Measurements from ENCODE around the gene LEAP2. TPM values are rescaled to one million over a fixed set of nuclear protein-coding genes. Genes with fewer than 3 reads are reported as not detected.

LEAP2 gene
- total RNA-seq (1 to 10 TPM; 2.7 to 3.6 TPM), polyA plus RNA-seq (0.93 TPM)

- Histone ChIP-seq H3K4me3 (ENCODE audit: low read length) (no peak within 1 kb of the TSS), H3K36me3 (ENCODE audit: insufficient read depth, low read length) (no peaks in the 10 kb centered on the region), H3K27me3 (ENCODE audit: insufficient read depth, low read length, poor library complexity, severe bottlenecking) (no peaks in the 10 kb centered on the region), H3K27ac (ENCODE audit: low read depth, low read length) (no peak within 1 kb of the TSS), H3K9me3 (ENCODE audit: low read length) (no peaks in the 10 kb centered on the region), H3K4me1 (ENCODE audit: insufficient read depth, low read length) (no peaks in the 10 kb centered on the region)
- Mint-ChIP-seq H3K9me3 (no peaks in the 10 kb centered on the region), H3K27ac (peak within 1 kb of the TSS; percentile 8 to 73 (median 55)), H3K4me1 (peaks cover 6 to 10% (median 6%) of the 10 kb centered on the region in 3 donors), H3K36me3 (peaks cover 0 to 67% (median 5%) of the 10 kb centered on the region in 3 donors), H3K4me3 (no peak within 1 kb of the TSS), H3K27me3 (no peaks in the 10 kb centered on the region)
- DNase-seq = no peak
- CTCF ChIA-PET = interaction anchor here (2.1 kb wide), 1 partner anchor 44 kb away, joined by 7 read pairs; the partner anchor contains the start of gene SHROOM1
- POLR2A ChIA-PET = no interaction called here
Observed at GRCh38 chr5:132873119-132873929, at the start of gene LEAP2. LEAP2 (plus strand) TSS chr5:132873668; CDS start chr5:132873695, 27 bp downstream.

GRCh38 chr5:132824426-132824825, 49.0 kb upstream of the LEAP2 start:
- H3K36me3 Mint-ChIP-seq = no peaks in the 10 kb centered on the region
- peaks cover 0 to 17% (median 10%) of the 10 kb centered on the region in 3 donors for H3K4me1 Mint-ChIP-seq
- H3K36me3 ChIP-seq (ENCODE audit: insufficient read depth, low read length) = no peaks in the 10 kb centered on the region
- H3K4me1 ChIP-seq (ENCODE audit: insufficient read depth, low read length) = peaks cover 11% of the 10 kb centered on the region
- no peak overlapping the region for H3K4me3 ChIP-seq (ENCODE audit: low read length)
- POLR2A ChIA-PET = no interaction called here
- H3K27ac Mint-ChIP-seq = no peak overlapping the region
- DNase-seq = no peak
- no peaks in the 10 kb centered on the region for H3K9me3 Mint-ChIP-seq
- peaks cover 28% of the 10 kb centered on the region for H3K27me3 ChIP-seq (ENCODE audit: insufficient read depth, low read length, poor library complexity, severe bottlenecking)
- H3K4me3 Mint-ChIP-seq = peak overlapping the region in 4 of 7 donors; percentile 26 to 46 (median 36)
- peaks cover 47 to 54% of the 10 kb centered on the region in 2 donors for H3K27me3 Mint-ChIP-seq
- no peak overlapping the region for H3K27ac ChIP-seq (ENCODE audit: low read depth, low read length)
- CTCF ChIA-PET = interaction anchor here (0.7 kb wide), 1 partner anchor 10 kb away, joined by 3 read pairs; no protein-coding TSS in a partner anchor
- H3K9me3 ChIP-seq (ENCODE audit: low read length) = no peaks in the 10 kb centered on the region

- Histone ChIP-seq H3K4me1 (ENCODE audit: insufficient read depth, low read length) (peaks cover 5% of the 10 kb centered on the region), H3K9me3 (ENCODE audit: low read length) (no peaks in the 10 kb centered on the region), H3K36me3 (ENCODE audit: insufficient read depth, low read length) (no peaks in the 10 kb centered on the region), H3K4me3 (ENCODE audit: low read length) (no peak overlapping the region), H3K27ac (ENCODE audit: low read depth, low read length) (no peak overlapping the region), H3K27me3 (ENCODE audit: insufficient read depth, low read length, poor library complexity, severe bottlenecking) (peaks cover 28% of the 10 kb centered on the region)
- CTCF ChIA-PET = interaction anchor here (0.7 kb wide), 2 partner anchors 11 to 40 kb away, joined by 3 read pairs; no protein-coding TSS in a partner anchor
- POLR2A ChIA-PET = no interaction called here
- H3K36me3 Mint-ChIP-seq = peaks cover 0 to 1% (median 0%) of the 10 kb centered on the region in 3 donors
- H3K4me3 Mint-ChIP-seq = peak overlapping the region in 5 of 7 donors; percentile 26 to 46 (median 39)
- H3K27ac Mint-ChIP-seq = no peak overlapping the region
- DNase-seq = no peak
- peaks cover 46 to 53% of the 10 kb centered on the region in 2 donors for H3K27me3 Mint-ChIP-seq
- H3K4me1 Mint-ChIP-seq = peaks cover 2 to 20% (median 6%) of the 10 kb centered on the region in 3 donors
- no peaks in the 10 kb centered on the region for H3K9me3 Mint-ChIP-seq
Observed at GRCh38 chr5:132825033-132825833, 48.2 kb upstream of the LEAP2 start.

- H3K36me3 ChIP-seq (ENCODE audit: insufficient read depth, low read length) = no peaks in the 10 kb centered on the region
- peaks cover 5% of the 10 kb centered on the region for H3K4me1 ChIP-seq (ENCODE audit: insufficient read depth, low read length)
- no peaks in the 10 kb centered on the region for H3K9me3 ChIP-seq (ENCODE audit: low read length)
- Mint-ChIP-seq H3K9me3 (no peaks in the 10 kb centered on the region), H3K36me3 (peaks cover 0 to 1% (median 0%) of the 10 kb centered on the region in 3 donors), H3K4me1 (peaks cover 2 to 18% (median 4%) of the 10 kb centered on the region in 3 donors), H3K27ac (no peak overlapping the region), H3K4me3 (peak overlapping the region in 4 of 7 donors; percentile 15 to 46 (median 35)), H3K27me3 (peaks cover 45 to 51% of the 10 kb centered on the region in 2 donors)
- H3K4me3 ChIP-seq (ENCODE audit: low read length) = no peak overlapping the region
- CTCF ChIA-PET = interaction anchor here (6.3 kb wide), 1 partner anchor 7 kb away, joined by 47 read pairs; no protein-coding TSS in a partner anchor
- no peak for DNase-seq
- no peak overlapping the region for H3K27ac ChIP-seq (ENCODE audit: low read depth, low read length)
- peaks cover 28% of the 10 kb centered on the region for H3K27me3 ChIP-seq (ENCODE audit: insufficient read depth, low read length, poor library complexity, severe bottlenecking)
- POLR2A ChIA-PET = no interaction called here
Observed at GRCh38 chr5:132825834-132826391, 47.6 kb upstream of the LEAP2 start.

GRCh38 chr5:132826424-132827082, 46.9 kb upstream of the LEAP2 start:
- POLR2A ChIA-PET = no interaction called here
- H3K4me3 Mint-ChIP-seq = peak overlapping the region; percentile 24 to 81 (median 46)

GRCh38 chr5:132827943-132828673, 45.4 kb upstream of the LEAP2 start:
- Mint-ChIP-seq H3K4me1 (peaks cover 4 to 24% (median 6%) of the 10 kb centered on the region in 3 donors), H3K27ac (no peak overlapping the region), H3K27me3 (peaks cover 46 to 54% of the 10 kb centered on the region in 2 donors), H3K9me3 (peaks cover 0 to 2% (median 0%) of the 10 kb centered on the region in 5 donors), H3K4me3 (peak overlapping the region in 1 of 7 donors; percentile 78), H3K36me3 (peaks cover 0 to 1% (median 0%) of the 10 kb centered on the region in 3 donors)
- CTCF ChIA-PET = interaction anchor here (1.2 to 6.3 kb wide), 9 partner anchors 9 to 302 kb away, joined by 4 to 47 read pairs (median 8); partner anchors contain the start of genes LEAP2 and SOWAHA
- peaks cover 33% of the 10 kb centered on the region for H3K27me3 ChIP-seq (ENCODE audit: insufficient read depth, low read length, poor library complexity, severe bottlenecking)
- H3K4me3 ChIP-seq (ENCODE audit: low read length) = no peak overlapping the region
- no peak overlapping the region for H3K27ac ChIP-seq (ENCODE audit: low read depth, low read length)
- H3K4me1 ChIP-seq (ENCODE audit: insufficient read depth, low read length) = peaks cover 5% of the 10 kb centered on the region
- H3K9me3 ChIP-seq (ENCODE audit: low read length) = no peaks in the 10 kb centered on the region
- no peaks in the 10 kb centered on the region for H3K36me3 ChIP-seq (ENCODE audit: insufficient read depth, low read length)
- POLR2A ChIA-PET = interaction anchor here (0.5 kb wide), 1 partner anchor 8 kb away, joined by 3 read pairs; no protein-coding TSS in a partner anchor
- DNase-seq = no peak

More at GRCh38 chr5:132826424-132827082, 46.9 kb upstream of the LEAP2 start:
- no peak overlapping the region for H3K27ac ChIP-seq (ENCODE audit: low read depth, low read length)
- peaks cover 0 to 1% (median 0%) of the 10 kb centered on the region in 3 donors for H3K36me3 Mint-ChIP-seq
- H3K36me3 ChIP-seq (ENCODE audit: insufficient read depth, low read length) = no peaks in the 10 kb centered on the region
- H3K9me3 ChIP-seq (ENCODE audit: low read length) = no peaks in the 10 kb centered on the region
- peaks cover 32% of the 10 kb centered on the region for H3K27me3 ChIP-seq (ENCODE audit: insufficient read depth, low read length, poor library complexity, severe bottlenecking)
- H3K27ac Mint-ChIP-seq = no peak overlapping the region
- DNase-seq = no peak
- H3K4me1 ChIP-seq (ENCODE audit: insufficient read depth, low read length) = peaks cover 5% of the 10 kb centered on the region
- peaks cover 0 to 2% (median 0%) of the 10 kb centered on the region in 5 donors for H3K9me3 Mint-ChIP-seq
- H3K4me3 ChIP-seq (ENCODE audit: low read length) = no peak overlapping the region
- peaks cover 4 to 24% (median 6%) of the 10 kb centered on the region in 3 donors for H3K4me1 Mint-ChIP-seq
- CTCF ChIA-PET = interaction anchor here (6.3 kb wide), 1 partner anchor 8 kb away, joined by 47 read pairs; no protein-coding TSS in a partner anchor
- peaks cover 48 to 57% of the 10 kb centered on the region in 2 donors for H3K27me3 Mint-ChIP-seq
